ENCODE results near the gene PLXDC2.

Gene PLXDC2

DNA sequence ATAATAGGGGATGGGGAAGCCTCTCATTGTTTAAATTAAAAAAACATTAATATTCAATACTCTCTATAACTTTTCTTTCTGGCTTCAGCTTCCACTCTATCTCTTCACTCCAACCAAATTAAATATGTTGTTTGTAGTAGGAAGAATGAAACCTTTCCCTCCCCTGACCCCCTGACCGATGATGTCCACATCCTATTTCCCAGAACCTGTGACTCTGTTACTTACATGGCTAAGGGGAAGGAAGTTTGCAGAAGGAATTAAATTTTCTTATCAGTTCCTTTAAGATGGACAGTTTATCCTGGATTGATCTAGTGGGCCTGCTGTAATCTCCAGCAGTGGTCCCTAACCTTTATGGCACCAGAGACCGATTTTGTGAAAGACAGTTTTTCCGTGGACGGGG, 130.0 kb downstream of the PLXDC2 start:
- DNase-seq, result no peak

DNA sequence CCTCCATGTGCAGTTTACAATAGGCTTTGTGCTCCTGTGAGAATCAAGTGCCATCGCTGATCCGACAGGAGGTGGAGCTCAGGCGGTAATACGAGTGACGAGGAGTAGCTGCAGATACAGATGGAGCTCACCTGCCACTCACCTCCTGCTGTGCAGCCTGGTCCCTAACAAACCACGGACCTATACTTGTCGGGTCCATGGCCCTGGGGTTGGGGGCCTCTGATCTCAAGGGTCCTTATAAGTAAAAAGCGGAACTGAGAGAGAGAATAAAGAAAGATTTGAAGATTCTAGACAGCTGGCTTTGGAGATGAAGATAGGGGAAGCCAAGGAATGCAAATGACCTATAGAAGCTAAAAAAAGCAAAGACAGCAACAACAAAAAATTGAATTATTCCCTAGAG, 130.6 kb downstream of the PLXDC2 start:
- no peak for DNase-seq

DNA sequence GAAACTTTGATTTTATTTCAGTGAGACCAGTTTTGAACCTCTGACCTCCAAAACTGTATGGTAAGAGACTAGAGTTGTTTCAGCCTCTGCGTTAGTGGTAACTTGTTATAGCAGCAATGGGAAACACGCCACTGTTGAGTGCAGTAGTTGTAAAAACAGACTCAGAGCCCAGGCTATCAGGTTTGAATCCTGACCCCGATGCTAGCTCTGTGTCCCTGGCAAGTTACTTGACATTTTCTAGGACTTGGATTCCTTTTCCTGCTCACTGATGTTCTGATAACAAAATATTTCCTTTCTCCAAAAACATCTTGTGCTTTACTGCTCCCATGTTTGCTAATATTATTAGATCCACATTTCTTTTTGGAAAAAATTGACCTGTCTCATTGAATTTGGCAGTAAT, 131.0 kb downstream of the PLXDC2 start:
- DNase-seq, result no peak

DNA sequence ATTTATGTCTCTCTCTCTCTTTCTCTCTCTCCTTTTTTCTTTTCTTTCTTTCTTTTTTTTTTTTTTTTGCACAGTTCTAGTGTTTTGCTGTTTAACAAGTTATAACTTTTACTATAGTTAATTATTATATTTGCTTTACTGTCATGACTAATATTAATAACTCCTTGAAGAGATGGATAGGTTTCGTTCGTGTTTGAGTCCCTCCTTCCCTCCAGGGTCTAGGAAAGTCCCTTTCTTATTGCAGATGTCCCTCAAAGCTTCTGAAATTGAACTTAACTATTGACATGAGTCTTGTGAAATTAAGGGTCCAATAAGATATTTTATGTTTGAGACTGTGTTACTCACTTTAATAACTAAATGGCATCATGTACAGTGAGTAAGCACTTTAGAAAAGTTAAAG, 131.4 kb downstream of the PLXDC2 start:
- DNase-seq, result no peak

DNA sequence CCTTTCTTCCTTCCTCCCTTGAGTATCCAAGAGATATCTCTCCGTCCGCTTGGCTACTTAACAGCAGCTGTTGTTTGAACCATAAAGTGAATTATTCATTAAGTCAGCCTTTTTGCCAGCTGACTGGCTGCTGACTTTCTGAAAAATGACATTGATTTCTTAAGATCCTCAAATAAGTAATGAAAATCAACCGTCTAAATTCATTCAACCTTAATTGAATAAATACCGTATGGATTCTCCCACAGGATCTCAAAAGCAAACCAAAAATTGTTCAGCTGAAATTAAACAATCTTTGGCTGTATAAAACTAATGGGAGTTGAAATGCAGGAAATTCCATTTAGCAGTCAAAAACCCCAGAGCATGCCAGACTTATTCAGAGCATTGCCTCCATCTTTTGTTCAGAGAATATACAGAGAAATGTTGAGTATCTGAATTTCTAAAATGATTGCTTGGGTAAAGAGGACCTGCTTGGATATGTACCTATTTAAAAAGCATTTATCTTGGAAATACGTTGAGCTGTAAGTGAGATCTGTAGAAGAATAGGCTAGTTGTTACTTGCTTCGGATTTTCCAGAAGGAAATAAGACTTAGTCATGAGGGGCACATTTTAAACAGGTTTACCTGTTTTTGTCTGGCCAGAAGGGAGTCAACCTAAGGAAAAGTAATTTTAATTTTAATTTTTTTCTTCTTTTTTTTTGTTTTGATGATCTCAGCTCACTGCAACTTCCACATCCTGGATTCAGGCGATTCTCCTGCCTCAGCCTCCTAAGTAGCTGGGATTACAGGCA, 136.2 kb downstream of the PLXDC2 start:
- DNase-seq, result no peak

DNA sequence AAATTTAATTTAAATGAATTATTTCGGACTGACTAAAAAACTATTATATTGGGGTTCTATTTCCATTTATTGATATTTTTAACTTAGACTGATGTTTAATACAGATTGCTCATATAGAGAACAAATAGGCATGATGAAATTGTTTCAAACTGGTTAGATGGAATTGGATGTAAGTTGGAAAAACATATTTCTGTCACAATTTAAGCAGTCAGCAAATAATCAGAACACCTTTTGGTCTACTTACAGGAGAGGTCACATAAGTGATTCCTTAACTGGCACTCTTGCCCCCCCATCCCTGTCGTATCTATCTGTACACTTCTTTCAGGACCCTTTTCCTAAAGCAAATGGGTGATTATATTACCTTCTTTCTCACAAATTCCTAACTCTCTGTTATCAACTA, 138.4 kb downstream of the PLXDC2 start:
- DNase-seq, result no peak

DNA sequence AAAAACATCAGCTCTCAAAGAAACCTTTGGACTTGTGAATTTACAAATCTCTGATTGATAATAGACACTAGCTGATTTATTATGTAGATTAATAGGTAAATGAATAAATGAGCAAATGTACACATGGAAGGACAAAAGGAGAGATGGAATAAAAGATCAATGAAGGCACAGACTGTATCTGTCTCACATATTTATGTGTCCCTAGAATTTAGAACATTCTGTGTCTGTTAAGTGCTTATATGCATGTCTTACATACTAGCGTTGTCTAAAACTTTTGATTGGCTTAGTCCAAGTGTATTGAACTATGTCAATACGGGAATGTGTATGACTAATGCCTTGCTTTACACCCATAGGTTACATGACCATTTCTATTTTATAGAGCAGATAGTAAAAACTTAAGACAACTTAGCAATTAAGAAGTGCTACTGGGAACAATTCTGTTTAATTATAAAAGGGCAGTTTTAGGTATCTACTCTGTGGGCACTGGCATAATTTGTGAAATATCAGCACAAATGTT, 140.3 kb downstream of the PLXDC2 start:
- DNase-seq, result no peak

DNA sequence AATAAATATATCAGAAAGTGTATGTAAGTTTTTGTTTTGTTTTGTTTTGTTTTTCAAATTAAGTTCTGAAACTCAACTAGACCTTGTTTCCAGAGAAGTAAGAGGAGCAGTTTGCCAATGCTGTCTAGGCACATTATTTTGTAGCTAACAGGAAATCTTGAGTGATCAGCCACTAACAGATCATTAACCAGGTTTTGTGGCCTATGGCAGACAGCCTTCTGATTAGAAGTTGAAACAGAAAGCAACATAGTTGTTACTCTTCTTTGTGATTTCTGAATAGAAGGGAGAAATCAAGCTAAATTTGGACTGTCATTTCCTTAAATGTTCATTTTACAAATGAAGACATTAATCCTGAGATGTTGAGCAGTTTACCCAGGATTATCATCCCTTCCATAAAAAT, 142.6 kb downstream of the PLXDC2 start:
- no peak for DNase-seq

DNA sequence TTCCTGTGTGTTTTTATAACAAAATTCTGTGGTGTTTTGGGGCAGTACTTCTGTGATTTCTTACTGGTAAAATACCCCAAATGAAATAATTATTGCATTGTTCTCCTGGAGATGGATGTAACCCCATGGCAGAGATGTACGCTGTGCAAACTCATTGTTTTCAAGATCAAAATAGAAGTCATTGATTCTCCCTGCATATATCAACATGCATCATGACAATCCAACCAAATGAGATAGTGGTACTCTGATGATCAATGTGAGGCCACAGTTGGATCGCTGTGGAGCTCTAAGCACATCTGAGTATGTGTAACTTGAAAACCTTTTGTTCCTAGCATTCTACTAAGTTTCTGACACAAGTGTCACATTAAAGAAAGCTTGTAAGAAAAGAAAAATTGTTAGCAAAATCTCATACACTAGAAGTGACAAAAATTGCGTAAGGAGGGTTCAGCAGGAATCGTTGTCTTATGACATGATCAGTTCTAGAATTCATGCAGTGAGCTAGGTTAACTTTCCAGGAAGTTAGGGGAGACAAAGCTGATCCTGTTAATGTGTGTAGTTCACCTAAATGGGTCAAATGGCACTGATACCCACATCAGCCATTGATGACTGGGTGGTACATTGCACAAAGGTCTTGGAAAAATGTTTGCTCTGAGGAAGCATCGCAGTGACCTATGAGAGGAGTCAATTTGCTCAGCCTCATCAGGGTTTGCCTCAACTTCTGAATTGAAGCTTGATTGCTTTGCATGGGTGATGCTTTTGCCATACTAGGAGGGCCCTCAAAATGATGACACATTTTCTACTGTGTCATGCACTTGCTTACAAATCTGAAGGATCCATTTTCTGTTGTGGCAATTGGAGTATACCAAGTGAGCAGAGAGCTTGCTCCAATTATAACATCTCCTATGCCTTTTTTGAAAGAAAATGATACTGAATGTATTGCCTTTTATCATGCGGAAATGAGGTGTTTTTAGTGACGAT, 145.1 kb downstream of the PLXDC2 start:
- DNase-seq, result no peak

DNA sequence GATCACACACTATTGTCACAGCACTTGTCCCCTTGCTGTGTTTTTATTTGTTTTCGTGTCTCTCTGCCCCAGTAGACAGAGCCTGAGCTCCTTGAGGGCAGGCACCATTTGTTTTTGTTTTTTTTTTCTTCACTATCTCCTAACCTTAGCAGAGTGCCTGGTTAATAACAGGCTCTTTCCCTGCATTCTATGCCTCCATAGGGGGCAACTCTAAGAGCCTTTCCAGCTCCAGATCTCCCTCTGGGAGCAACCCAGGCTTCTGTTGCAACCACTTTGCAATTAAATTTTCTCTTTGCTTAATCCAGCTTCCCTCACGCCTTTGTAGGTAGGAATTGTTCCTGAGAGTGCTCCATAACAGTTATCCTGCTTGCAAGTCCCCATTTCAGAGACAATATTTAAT, 148.4 kb downstream of the PLXDC2 start:
- no peak for DNase-seq

DNA sequence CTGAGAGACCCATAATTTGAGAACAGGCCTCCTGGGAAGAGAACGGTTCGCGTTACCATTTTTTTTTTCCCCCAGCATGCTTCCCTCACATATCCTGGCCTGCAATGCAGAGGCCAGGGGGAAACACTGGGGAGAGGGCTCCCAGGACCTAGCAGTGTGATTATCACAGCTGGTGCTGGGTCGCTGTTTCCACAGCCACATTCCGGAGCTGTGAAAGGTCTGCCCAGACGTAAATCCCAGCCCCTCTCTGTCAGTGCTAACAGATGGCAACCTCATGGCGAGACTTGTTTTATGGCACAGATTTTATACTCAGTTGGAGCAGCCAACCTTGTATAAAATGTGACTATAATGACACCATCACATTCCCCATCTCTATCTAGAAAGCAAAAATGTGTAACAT, 150.5 kb downstream of the PLXDC2 start:
- no peak for DNase-seq

DNA sequence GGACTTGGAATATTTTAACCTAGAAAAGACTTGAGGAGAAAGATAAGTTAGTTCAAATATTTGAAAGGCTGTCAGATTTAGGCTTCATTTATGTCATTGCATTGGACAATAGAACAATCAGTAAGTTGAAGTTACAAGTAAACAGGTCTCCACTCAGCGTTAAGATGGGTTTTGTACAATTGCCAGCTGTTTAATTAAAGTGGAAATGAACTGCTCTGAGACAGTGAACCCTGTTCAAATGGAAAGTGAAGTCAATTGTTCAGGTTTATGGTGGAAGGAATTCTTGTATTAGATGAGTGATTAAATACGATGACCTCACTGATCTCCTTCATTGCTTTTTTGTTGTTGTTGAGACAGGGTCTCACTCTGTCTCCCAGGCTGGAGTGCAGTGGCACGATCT, 151.7 kb downstream of the PLXDC2 start:
- no peak for DNase-seq

DNA sequence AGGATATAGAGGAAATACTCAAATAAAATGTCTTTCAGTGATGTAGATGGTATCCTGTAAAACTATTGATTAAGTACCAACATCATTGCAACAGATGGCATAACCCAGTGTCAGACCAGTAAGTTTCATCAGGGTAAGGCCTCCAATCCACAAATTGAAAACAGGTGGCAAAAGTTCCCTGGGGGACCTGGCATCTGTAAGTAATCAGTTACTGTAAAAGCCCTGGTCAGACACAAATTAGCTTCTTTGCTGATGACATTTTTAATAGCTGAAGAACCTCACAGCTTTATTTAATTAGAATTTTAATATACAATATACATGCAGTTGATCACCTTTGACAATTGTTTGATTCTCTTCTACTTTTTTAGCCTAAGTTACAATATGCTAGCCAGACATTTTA, 152.5 kb downstream of the PLXDC2 start:
- no peak for DNase-seq

DNA sequence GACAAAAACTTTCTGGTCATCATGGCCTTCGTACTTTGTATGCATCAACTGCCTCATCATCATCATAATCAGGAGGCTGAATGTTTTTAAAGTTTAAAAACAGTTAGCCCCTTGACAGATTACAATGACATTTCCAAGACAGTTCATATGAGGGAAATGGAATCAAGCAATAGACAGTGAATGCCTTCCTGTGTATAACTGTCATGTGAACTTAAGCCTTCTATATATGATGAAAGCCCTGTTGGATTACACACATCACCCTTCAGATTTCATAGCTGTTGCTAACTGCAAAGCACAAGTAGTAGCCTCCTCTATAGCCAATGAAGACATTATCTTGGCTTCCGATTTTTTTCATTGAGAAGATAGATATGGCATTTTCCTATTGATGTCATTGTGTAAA, 154.0 kb downstream of the PLXDC2 start:
- no peak for DNase-seq

DNA sequence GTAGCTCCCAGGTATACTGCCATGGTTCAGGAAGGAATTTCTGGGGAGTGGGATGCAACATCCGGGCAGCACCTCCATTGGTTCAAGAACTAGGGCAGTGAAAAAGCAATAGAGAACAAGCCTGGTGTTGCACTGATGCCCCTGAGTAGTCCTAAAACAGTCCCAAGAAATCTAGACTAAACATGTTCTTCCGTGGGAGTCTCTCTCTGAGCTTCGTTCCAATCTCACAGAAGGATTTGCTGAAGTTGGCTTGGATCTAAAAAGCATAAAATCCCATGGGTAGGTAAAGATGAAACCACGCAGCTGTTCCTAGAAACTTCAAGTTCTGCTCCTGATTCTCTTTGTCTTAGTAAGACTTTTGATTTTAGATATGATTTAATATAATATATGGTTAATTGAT, 154.5 kb downstream of the PLXDC2 start:
- no peak for DNase-seq

DNA sequence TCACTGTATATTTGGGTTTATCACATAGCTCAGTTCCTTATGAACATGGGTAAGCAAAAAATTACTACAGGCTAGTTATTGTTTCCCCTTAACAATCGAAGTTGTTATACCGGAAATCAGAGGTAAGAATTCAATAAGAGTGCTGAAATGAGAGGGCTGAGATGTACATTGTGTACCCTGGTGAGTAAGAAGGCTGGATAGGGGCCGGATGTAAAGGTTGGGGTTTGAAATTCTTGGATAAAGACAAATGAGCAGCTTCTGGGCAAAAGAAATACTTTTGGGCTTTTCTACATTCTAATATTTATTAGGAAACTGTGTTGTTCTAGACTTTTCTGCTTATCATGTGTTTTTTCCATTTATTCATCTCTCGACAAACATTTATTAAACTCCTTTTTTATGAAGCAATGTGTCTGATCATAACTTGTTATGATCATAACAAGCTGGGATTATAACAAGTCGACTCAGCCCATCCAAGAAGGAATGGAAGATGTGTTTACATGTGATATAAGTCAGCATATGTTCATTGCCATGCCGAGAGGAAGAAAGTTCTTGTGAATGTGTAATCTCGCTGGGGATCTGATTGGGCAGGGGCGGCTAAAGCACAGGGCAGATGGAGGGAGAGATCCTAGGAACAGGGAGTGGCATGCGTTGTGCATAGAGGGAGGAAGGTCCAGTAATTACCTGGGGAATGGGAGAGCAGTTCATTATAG, 155.3 kb downstream of the PLXDC2 start:
- no peak for DNase-seq

DNA sequence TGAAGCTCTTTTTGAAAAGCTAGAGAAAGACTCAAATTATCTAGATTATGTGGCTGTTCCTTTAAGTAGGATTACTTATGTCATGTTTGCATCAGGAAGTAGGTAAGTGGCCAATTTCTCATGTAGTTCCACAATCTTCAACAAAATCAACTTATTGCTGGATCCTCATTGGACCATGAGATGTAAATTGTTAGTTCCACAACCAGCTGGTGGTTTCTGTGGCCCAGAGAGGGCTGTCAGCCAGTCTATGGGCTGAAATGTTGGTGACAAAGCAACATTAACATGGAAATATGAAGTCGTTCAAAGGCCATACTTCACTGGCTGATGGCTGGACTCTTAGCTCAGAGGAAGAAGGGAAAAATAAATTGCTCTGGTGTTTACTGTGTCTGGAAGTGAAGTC, 157.9 kb downstream of the PLXDC2 start:
- DNase-seq, result no peak

DNA sequence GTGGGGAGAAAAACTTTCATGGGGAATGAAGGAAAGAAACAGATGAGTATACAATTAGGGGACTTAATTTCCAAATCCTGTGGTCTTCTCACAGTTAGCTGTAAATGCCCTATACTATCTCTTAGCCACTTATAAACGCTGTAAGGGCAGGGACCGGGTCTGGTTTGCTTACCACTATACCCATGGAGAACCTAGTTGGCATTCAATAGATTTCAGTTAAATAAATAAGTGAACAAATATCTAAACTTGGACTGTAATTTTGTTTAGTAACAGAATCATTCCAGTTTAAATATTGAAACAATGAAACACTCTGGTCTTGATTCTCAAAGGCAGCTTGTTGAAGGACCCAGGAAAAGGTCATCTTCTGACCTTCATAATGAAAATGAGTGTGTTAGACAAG, 158.3 kb downstream of the PLXDC2 start:
- DNase-seq, result no peak

DNA sequence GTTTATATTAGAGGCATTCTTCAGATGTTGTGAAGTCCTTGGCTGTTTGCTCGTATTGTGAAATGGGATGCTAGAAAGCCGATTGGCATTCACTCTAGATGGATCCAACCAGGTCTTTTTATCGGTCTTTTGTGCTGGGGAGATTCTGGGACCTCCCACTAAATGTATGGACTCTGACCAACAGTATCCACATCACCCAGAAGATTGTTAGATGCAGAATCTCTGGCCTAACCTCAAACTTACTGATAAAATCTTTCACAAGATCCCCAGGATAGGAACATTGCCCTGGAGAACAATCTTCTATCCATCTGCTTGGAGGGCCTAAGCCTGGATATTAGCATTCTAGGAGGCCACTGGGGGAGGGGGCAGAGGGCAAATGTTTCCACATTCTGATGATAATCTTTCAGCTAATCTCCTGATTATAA, 160.9 kb downstream of the PLXDC2 start:
- DNase-seq, result no peak

DNA sequence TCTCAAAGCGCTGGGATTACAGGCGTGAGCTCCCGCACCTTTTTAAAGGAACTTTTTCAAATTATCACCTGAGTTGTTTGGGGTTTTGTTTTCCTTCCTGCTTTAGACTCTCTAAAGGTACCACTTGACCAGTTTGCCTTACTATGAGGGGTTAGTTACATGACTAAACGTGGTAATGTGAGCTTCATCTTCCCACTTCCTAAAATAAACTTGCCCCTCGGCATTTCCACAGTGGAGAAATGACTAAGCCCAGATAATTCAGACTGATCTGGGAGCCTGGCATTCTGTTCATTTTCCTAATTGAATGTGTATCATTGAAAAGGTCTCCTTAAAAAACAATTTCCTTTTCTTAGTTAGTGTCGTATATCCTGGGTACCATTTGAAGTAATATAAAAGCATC, 163.4 kb downstream of the PLXDC2 start:
- DNase-seq, result no peak

DNA sequence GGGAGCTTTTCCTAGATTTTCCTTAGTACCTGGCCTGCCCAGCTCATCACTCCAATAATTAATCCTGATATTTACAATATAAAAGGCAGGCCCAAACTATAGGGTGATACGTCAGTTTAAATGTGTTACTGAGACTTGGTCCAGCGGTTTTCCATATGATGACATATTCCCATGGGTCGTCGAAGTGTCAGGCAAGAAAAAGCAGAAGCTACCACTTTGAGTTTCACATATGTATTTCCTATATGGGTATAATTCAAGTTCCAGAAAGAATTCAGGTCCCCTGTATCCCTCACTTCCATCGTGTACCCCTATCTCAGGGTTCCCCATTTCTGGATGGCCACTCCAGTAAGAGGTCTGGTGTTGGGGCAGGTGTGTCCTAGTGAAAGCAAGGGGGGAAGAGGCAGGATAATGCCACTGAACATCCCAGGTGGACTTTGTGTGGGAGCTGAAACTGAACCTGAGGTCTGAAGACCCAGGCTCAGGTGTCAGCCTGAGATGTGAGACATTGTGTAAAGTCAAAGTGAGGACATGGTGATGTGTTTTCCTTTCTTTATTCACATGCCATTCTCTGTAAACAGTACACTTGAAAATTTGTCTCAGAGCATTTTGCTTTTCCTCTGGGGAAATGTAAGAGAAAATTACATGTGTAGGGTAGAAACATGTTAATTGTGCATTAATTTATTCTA, 167.8 kb downstream of the PLXDC2 start:
- no peak for DNase-seq

DNA sequence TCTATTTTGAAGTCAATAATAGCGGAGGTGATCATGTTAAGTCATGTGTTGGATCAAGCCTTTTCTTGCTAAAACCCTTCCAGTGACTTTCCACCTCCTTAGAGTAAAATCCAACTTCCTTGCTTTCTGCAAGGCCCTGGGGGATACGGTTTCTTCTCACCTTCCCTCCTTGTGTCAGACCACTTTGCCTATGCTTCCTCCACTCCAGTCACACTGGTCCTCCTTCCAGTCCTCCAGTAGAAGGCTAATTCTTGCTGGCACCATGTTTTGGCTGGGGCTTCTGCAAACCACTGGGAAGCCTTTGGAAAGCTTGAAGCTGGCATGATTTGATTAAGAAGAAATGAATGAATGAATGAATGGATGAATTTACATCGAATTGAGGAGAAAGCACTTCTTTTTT, 169.5 kb downstream of the PLXDC2 start:
- DNase-seq, result no peak

DNA sequence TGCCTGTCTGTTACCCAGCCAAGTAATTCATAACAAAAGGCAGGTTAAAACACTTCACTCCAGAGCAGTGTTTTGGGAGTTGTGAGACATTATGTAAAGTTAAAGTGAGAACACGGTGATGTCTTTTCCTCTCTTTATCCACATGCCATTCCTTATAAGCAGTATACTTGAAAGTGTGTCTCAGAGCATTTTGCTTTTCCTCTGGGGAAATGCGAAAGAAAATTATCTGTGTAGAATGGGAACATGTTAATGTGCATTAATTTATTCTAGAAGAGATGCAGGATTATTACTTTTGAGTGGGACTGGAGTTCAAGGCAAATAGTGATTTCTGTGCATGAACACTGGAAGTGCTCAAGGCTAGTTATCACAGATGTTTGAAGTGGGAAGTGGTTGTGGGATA, 170.4 kb downstream of the PLXDC2 start:
- DNase-seq, result no peak
